IMR-90 (cell line): Measurements from ENCODE around the gene ZNF726. TPM values are rescaled to one million over a fixed set of nuclear protein-coding genes. Genes with fewer than 3 reads are reported as not detected.

ENCODE experiments used
- ATAC-seq: fragments of 200-7000 bp; cut with Tn5 transposase; 2 replicates; pipeline ENCODE4 v1.9.1; 2020; ENCODE audit warnings: low read depth, mild to moderate bottlenecking, moderate library complexity
- BruUV-seq: library from RNA; stranded (reverse); fragments of 400-500 nt; replicated peaks from 2 replicates; lab custom pipeline; 2021; lab: Mats Ljungman, UMichigan
- CTCF ChIA-PET: fragments of 300-600 bp; formaldehyde crosslinking; extraction: SDS; loops from one replicate; lab custom pipeline; 2021; ENCODE audit warnings: antibody characterized with exemption; lab: Yijun Ruan, JAX
- POLR2A ChIA-PET: fragments of 300-600 bp; sonication (Branson Sonifier 250); formaldehyde crosslinking; loops from one replicate; lab custom pipeline; 2022; ENCODE audit warnings: antibody characterized with exemption; ENCODE audit not compliant: unreplicated experiment; lab: Charles Lee
- DNase-seq: peaks from one replicate; pipeline ENCODE4 v3.0.0; 2013
- H2AFZ ChIP-seq: replicated peaks from 2 replicates; pipeline ENCODE3; 2013; ENCODE audit warnings: low read length, mild to moderate bottlenecking; ENCODE audit not compliant: poor library complexity
- H2AK5ac ChIP-seq: 2 replicates; pipeline ENCODE4 v1.6.1; 2013; ENCODE audit warnings: low read depth, low read length, inconsistent platforms
- H2AK9ac ChIP-seq: replicated peaks from 2 replicates; pipeline ENCODE3; 2013; ENCODE audit warnings: mild to moderate bottlenecking, low read depth, low read length, moderate library complexity; ENCODE audit not compliant: poor library complexity
- H2BK120ac ChIP-seq: 2 replicates; pipeline ENCODE4 v1.6.1; 2013; ENCODE audit warnings: low read depth, low read length, inconsistent platforms
- H2BK15ac ChIP-seq: 3 replicates; pipeline ENCODE4 v1.6.1; 2013; ENCODE audit warnings: low read depth, low read length, inconsistent platforms
- H2BK20ac ChIP-seq: 2 replicates; pipeline ENCODE4 v1.6.1; 2013; ENCODE audit warnings: low read depth, mild to moderate bottlenecking, inconsistent platforms, low read length, moderate library complexity
- H2BK5ac ChIP-seq: 2 replicates; pipeline ENCODE4 v1.6.1; 2013; ENCODE audit warnings: mild to moderate bottlenecking, low read depth, low read length, inconsistent platforms; ENCODE audit not compliant: poor library complexity, severe bottlenecking
- H3K14ac ChIP-seq: replicated peaks from 2 replicates; pipeline ENCODE4 v1.6.1; 2013; ENCODE audit warnings: low read depth, low read length, inconsistent platforms
- H3K18ac ChIP-seq: 2 replicates; pipeline ENCODE4 v1.6.1; 2013; ENCODE audit warnings: low read depth, low read length, control low read depth
- H3K23ac ChIP-seq: 2 replicates; pipeline ENCODE4 v1.6.1; 2013; ENCODE audit warnings: low read depth, low read length, inconsistent platforms
- H3K27ac ChIP-seq: 2 replicates; pipeline ENCODE4 v1.5.1; 2013; ENCODE audit warnings: mild to moderate bottlenecking, control low read depth, low read length; ENCODE audit not compliant: insufficient read depth
- H3K27me3 ChIP-seq: 2 replicates; pipeline ENCODE4 v1.6.1; 2013; ENCODE audit warnings: low read length; ENCODE audit not compliant: control insufficient read depth, insufficient read depth
- H3K36me3 ChIP-seq: 2 replicates; pipeline ENCODE4 v1.6.1; 2013; ENCODE audit warnings: low read length, mixed read lengths; ENCODE audit not compliant: control insufficient read depth, insufficient read depth
- H3K4ac ChIP-seq: 2 replicates; pipeline ENCODE4 v1.6.1; 2013; ENCODE audit warnings: low read depth, low read length, inconsistent platforms
- H3K4me1 ChIP-seq: 2 replicates; pipeline ENCODE4 v1.6.1; 2013; ENCODE audit warnings: low read length, mixed read lengths; ENCODE audit not compliant: control insufficient read depth, insufficient read depth
- H3K4me2 ChIP-seq: 2 replicates; pipeline ENCODE4 v1.6.1; 2013; ENCODE audit warnings: low read depth, mild to moderate bottlenecking, control low read depth, low read length, moderate library complexity
- H3K4me3 ChIP-seq: 2 replicates; pipeline ENCODE4 v1.5.1; 2013; ENCODE audit warnings: low read depth, mild to moderate bottlenecking, control low read depth, low read length, moderate library complexity; ENCODE audit not compliant: insufficient read depth
- H3K56ac ChIP-seq: 2 replicates; pipeline ENCODE4 v1.6.1; 2013; ENCODE audit warnings: low read length, inconsistent platforms; ENCODE audit not compliant: insufficient read depth; ENCODE audit errors: extremely low read depth
- H3K79me1 ChIP-seq, 2 experiments: 2 replicates each; pipeline ENCODE4 v1.6.1; 2013; ENCODE audit warnings: low read length in 2 of 2, inconsistent platforms in 1 of 2, low read depth in 1 of 2
- H3K9ac ChIP-seq: 2 replicates; pipeline ENCODE4 v1.6.1; 2013; ENCODE audit warnings: low read depth, low read length, control low read depth
- H3K9me1 ChIP-seq: 2 replicates; pipeline ENCODE4 v1.6.1; 2013; ENCODE audit warnings: low read length, inconsistent platforms; ENCODE audit not compliant: insufficient read depth
- H3K9me3 ChIP-seq: 2 replicates; pipeline ENCODE4 v1.6.1; 2013; ENCODE audit warnings: low read length; ENCODE audit not compliant: control insufficient read depth, insufficient read depth
- H4K20me1 ChIP-seq: 2 replicates; pipeline ENCODE4 v1.6.1; 2013; ENCODE audit warnings: low read length, inconsistent platforms; ENCODE audit not compliant: insufficient read depth
- H4K5ac ChIP-seq: 2 replicates; pipeline ENCODE4 v1.6.1; 2013; ENCODE audit warnings: mild to moderate bottlenecking, low read depth, low read length, control low read depth
- H4K8ac ChIP-seq, 2 experiments: 2 replicates each; pipeline ENCODE4 v1.6.1; 2013; ENCODE audit warnings: low read depth in 2 of 2, low read length in 2 of 2, control low read depth in 1 of 2, inconsistent platforms in 1 of 2
- H4K91ac ChIP-seq: 2 replicates; pipeline ENCODE4 v1.6.1; 2013; ENCODE audit warnings: low read depth, low read length, inconsistent platforms; ENCODE audit not compliant: insufficient read depth
- BHLHE40 ChIP-seq: fragments of 150-350 bp; IDR thresholded peaks from 2 replicates; pipeline ENCODE4 v1.6.1; 2016; ENCODE audit warnings: mild to moderate bottlenecking, low read depth, low read length
- CEBPB ChIP-seq: IDR thresholded peaks from 2 replicates; pipeline ENCODE4 v1.6.1; 2012; ENCODE audit warnings: low read depth, low read length, improper control_type of control experiment
- CHD1 ChIP-seq: IDR thresholded peaks from 2 replicates; pipeline ENCODE4 v1.6.1; 2012; ENCODE audit warnings: low read depth, low read length, improper control_type of control experiment
- CTCF ChIP-seq: conservative IDR thresholded peaks from 2 replicates; pipeline ENCODE4 v1.5.1; 2012; ENCODE audit warnings: mild to moderate bottlenecking, low read depth, low read length, improper control_type of control experiment
- ELK1 ChIP-seq: fragments of 150-350 bp; IDR thresholded peaks from 2 replicates; pipeline ENCODE4 v1.6.1; 2016; ENCODE audit warnings: low read depth, mild to moderate bottlenecking, low read length, moderate library complexity, borderline replicate concordance
- FOS ChIP-seq: fragments of 150-350 bp; IDR thresholded peaks from 2 replicates; pipeline ENCODE4 v1.6.1; 2016; ENCODE audit warnings: low read depth, low read length
- MAFK ChIP-seq: IDR thresholded peaks from 2 replicates; pipeline ENCODE4 v1.6.1; 2012; ENCODE audit warnings: low read depth, low read length, improper control_type of control experiment
- MAZ ChIP-seq: IDR thresholded peaks from 2 replicates; pipeline ENCODE4 v1.6.1; 2012; ENCODE audit warnings: low read depth, mild to moderate bottlenecking, low read length, improper control_type of control experiment, moderate library complexity, borderline replicate concordance
- MXI1 ChIP-seq: IDR thresholded peaks from 2 replicates; pipeline ENCODE4 v1.6.1; 2012; ENCODE audit warnings: low read depth, mild to moderate bottlenecking, low read length, moderate library complexity, borderline replicate concordance
- NFE2L2 ChIP-seq: fragments of 150-350 bp; IDR thresholded peaks from 2 replicates; pipeline ENCODE4 v1.6.1; 2016; ENCODE audit warnings: low read depth, mild to moderate bottlenecking, low read length
- POLR2A ChIP-seq: IDR thresholded peaks from 2 replicates; pipeline ENCODE4 v1.6.1; 2012; ENCODE audit warnings: mild to moderate bottlenecking, low read depth, low read length
- RAD21 ChIP-seq: IDR thresholded peaks from 2 replicates; pipeline ENCODE4 v1.6.1; 2012; ENCODE audit warnings: low read length, improper control_type of control experiment
- RCOR1 ChIP-seq: IDR thresholded peaks from 2 replicates; pipeline ENCODE4 v1.6.1; 2012; ENCODE audit warnings: mild to moderate bottlenecking, low read length, improper control_type of control experiment; ENCODE audit not compliant: insufficient replicate concordance
- RFX5 ChIP-seq: IDR thresholded peaks from 2 replicates; pipeline ENCODE4 v1.8.0; 2012; ENCODE audit warnings: low read depth, mild to moderate bottlenecking, low read length, moderate library complexity
- SMC3 ChIP-seq: fragments of 150-350 bp; IDR thresholded peaks from 2 replicates; pipeline ENCODE4 v1.6.1; 2016; ENCODE audit warnings: low read depth, mild to moderate bottlenecking, antibody characterized with exemption, low read length, moderate library complexity
- USF2 ChIP-seq: fragments of 150-350 bp; IDR thresholded peaks from 2 replicates; pipeline ENCODE4 v1.6.1; 2017; ENCODE audit warnings: mild to moderate bottlenecking, antibody characterized with exemption, low read length, low read depth
- WGBS, 2 experiments: methylation state at CpG; one replicate each; pipeline versions ENCODE4 v1.1.5 to v1.1.7; 2013; ENCODE audit warnings: missing lambda C conversion rate in 2 of 2; ENCODE audit not compliant: insufficient read length in 1 of 2; ENCODE audit errors: extremely low coverage in 2 of 2; 5-methylcytosine and 5-hydroxymethylcytosine counted together
- dilution Hi-C: fragments of 300-500 bp; cut with HindIII; formaldehyde crosslinking; loops from one replicate; pipeline ENCODE4 v1.14.3; 2018; ENCODE audit warnings: low sequenced_read_pairs; ENCODE audit not compliant: unreplicated experiment
- in situ Hi-C: fragments of 300-500 bp; cut with MboI; formaldehyde crosslinking; loops from 3 replicates; pipeline ENCODE4 v1.14.3; 2019; ENCODE audit warnings: low sequenced_read_pairs, inconsistent platforms, mixed read lengths
- intact Hi-C: fragments of 100-400 bp; cut with micrococcal nuclease; formaldehyde crosslinking; loops from 2 replicates; pipeline ENCODE4 v1.10.0; 2022
- polyA plus RNA-seq, 3 experiments: library from polyadenylated mRNA; depleted of rRNA; stranded (reverse); fragments of >200 nt; gene quantifications; 2 replicates each; pipeline ENCODE4 v1.2.3, GENCODE V29; 2012; ENCODE audit warnings: low replicate concordance in 1 of 3
- total RNA-seq: library from RNA; depleted of rRNA; stranded (reverse); fragments of >200 nt; gene quantifications from 2 replicates; pipeline ENCODE4 v1.2.3, GENCODE V29; 2012

Gene ZNF726
- total and polyA plus RNA-seq, 2 of the 4 experiments (the other 2 are of a cell fraction): 1.2 to 2.0 TPM

- ATAC-seq (no peak), DNase-seq (no peak)
- Histone ChIP-seq H3K27ac (no peak overlapping the region), H2BK15ac (no peak overlapping the region), H3K36me3 (no peaks in the 10 kb centered on the region), H2BK120ac (no peak overlapping the region), H3K9ac (no peak overlapping the region), H3K4ac (no peak overlapping the region), H3K4me1 (no peaks in the 10 kb centered on the region), H3K18ac (no peak overlapping the region), H3K23ac (no peak overlapping the region), H4K20me1 (no peaks in the 10 kb centered on the region), H4K91ac (no peak overlapping the region), H3K79me1 (no peaks in the 10 kb centered on the region), H3K14ac (no peak overlapping the region), H2BK20ac (no peak overlapping the region), H2AFZ (no peak overlapping the region), H3K27me3 (no peaks in the 10 kb centered on the region), H3K9me1 (no peaks in the 10 kb centered on the region), H2BK5ac (no peak overlapping the region), H4K8ac (no peak overlapping the region), H2AK5ac (no peak overlapping the region), H3K4me3 (no peak overlapping the region), H3K56ac (no peak overlapping the region), H3K4me2 (no peak overlapping the region), H2AK9ac (no peak overlapping the region), H4K5ac (no peak overlapping the region), H3K9me3 (peaks cover 6% of the 10 kb centered on the region; the same call in 1 of the 2 replicates)
- dilution Hi-C loops (no loop called here), intact Hi-C loops (no loop called here), in situ Hi-C loops (no loop called here)
- no peak for TF ChIP-seq BHLHE40
- TF ChIP-seq CHD1: no peak
- no peak for TF ChIP-seq NFE2L2
- TF ChIP-seq MAFK: no peak
- no peak for TF ChIP-seq ELK1
- TF ChIP-seq FOS: no peak
- TF ChIP-seq RFX5: no peak
- TF ChIP-seq MAZ: no peak
- no peak for TF ChIP-seq USF2
- TF ChIP-seq POLR2A: no peak
- TF ChIP-seq RAD21: no peak
- TF ChIP-seq CEBPB: no peak
- no peak for TF ChIP-seq SMC3
- no peak for TF ChIP-seq RCOR1
- TF ChIP-seq CTCF: no peak
- no peak for TF ChIP-seq MXI1
- no CpG with 5 or more reads among the region's 1 CpG for WGBS, 2 experiments
- BruUV-seq: no TSS peak
- ChIA-PET CTCF (no interaction called here), POLR2A (no interaction called here)
Measured at GRCh38 chr19:23978068-23978467, 63.4 kb downstream of the ZNF726 start.
